IMR-90 (cell line): ENCODE results near the gene DENND1A. TPM values are rescaled to one million over a fixed set of nuclear protein-coding genes. Genes with fewer than 3 reads are reported as not detected.

Experiments
- ATAC-seq: fragments of 200-7000 bp; cut with Tn5 transposase; 2 replicates; pipeline ENCODE4 v1.9.1; 2020; ENCODE audit warnings: low read depth, mild to moderate bottlenecking, moderate library complexity
- BruUV-seq: library from RNA; stranded (reverse); fragments of 400-500 nt; replicated peaks from 2 replicates; lab custom pipeline; 2021; lab: Mats Ljungman, UMichigan
- CTCF ChIA-PET: fragments of 300-600 bp; formaldehyde crosslinking; extraction: SDS; loops from one replicate; lab custom pipeline; 2021; ENCODE audit warnings: antibody characterized with exemption; lab: Yijun Ruan, JAX
- POLR2A ChIA-PET: fragments of 300-600 bp; sonication (Branson Sonifier 250); formaldehyde crosslinking; loops from one replicate; lab custom pipeline; 2022; ENCODE audit warnings: antibody characterized with exemption; ENCODE audit not compliant: unreplicated experiment; lab: Charles Lee
- DNase-seq: peaks from one replicate; pipeline ENCODE4 v3.0.0; 2013
- H2AFZ ChIP-seq: replicated peaks from 2 replicates; pipeline ENCODE3; 2013; ENCODE audit warnings: low read length, mild to moderate bottlenecking; ENCODE audit not compliant: poor library complexity
- H2AK5ac ChIP-seq: 2 replicates; pipeline ENCODE4 v1.6.1; 2013; ENCODE audit warnings: low read depth, low read length, inconsistent platforms
- H2AK9ac ChIP-seq: replicated peaks from 2 replicates; pipeline ENCODE3; 2013; ENCODE audit warnings: mild to moderate bottlenecking, low read depth, low read length, moderate library complexity; ENCODE audit not compliant: poor library complexity
- H2BK120ac ChIP-seq: 2 replicates; pipeline ENCODE4 v1.6.1; 2013; ENCODE audit warnings: low read depth, low read length, inconsistent platforms
- H2BK15ac ChIP-seq: 3 replicates; pipeline ENCODE4 v1.6.1; 2013; ENCODE audit warnings: low read depth, low read length, inconsistent platforms
- H2BK20ac ChIP-seq: 2 replicates; pipeline ENCODE4 v1.6.1; 2013; ENCODE audit warnings: low read depth, mild to moderate bottlenecking, inconsistent platforms, low read length, moderate library complexity
- H2BK5ac ChIP-seq: 2 replicates; pipeline ENCODE4 v1.6.1; 2013; ENCODE audit warnings: mild to moderate bottlenecking, low read depth, low read length, inconsistent platforms; ENCODE audit not compliant: poor library complexity, severe bottlenecking
- H3K14ac ChIP-seq: replicated peaks from 2 replicates; pipeline ENCODE4 v1.6.1; 2013; ENCODE audit warnings: low read depth, low read length, inconsistent platforms
- H3K18ac ChIP-seq: 2 replicates; pipeline ENCODE4 v1.6.1; 2013; ENCODE audit warnings: low read depth, low read length, control low read depth
- H3K23ac ChIP-seq: 2 replicates; pipeline ENCODE4 v1.6.1; 2013; ENCODE audit warnings: low read depth, low read length, inconsistent platforms
- H3K27ac ChIP-seq: 2 replicates; pipeline ENCODE4 v1.5.1; 2013; ENCODE audit warnings: mild to moderate bottlenecking, control low read depth, low read length; ENCODE audit not compliant: insufficient read depth
- H3K27me3 ChIP-seq: 2 replicates; pipeline ENCODE4 v1.6.1; 2013; ENCODE audit warnings: low read length; ENCODE audit not compliant: control insufficient read depth, insufficient read depth
- H3K36me3 ChIP-seq: 2 replicates; pipeline ENCODE4 v1.6.1; 2013; ENCODE audit warnings: low read length, mixed read lengths; ENCODE audit not compliant: control insufficient read depth, insufficient read depth
- H3K4ac ChIP-seq: 2 replicates; pipeline ENCODE4 v1.6.1; 2013; ENCODE audit warnings: low read depth, low read length, inconsistent platforms
- H3K4me1 ChIP-seq: 2 replicates; pipeline ENCODE4 v1.6.1; 2013; ENCODE audit warnings: low read length, mixed read lengths; ENCODE audit not compliant: control insufficient read depth, insufficient read depth
- H3K4me2 ChIP-seq: 2 replicates; pipeline ENCODE4 v1.6.1; 2013; ENCODE audit warnings: low read depth, mild to moderate bottlenecking, control low read depth, low read length, moderate library complexity
- H3K4me3 ChIP-seq: 2 replicates; pipeline ENCODE4 v1.5.1; 2013; ENCODE audit warnings: low read depth, mild to moderate bottlenecking, control low read depth, low read length, moderate library complexity; ENCODE audit not compliant: insufficient read depth
- H3K56ac ChIP-seq: 2 replicates; pipeline ENCODE4 v1.6.1; 2013; ENCODE audit warnings: low read length, inconsistent platforms; ENCODE audit not compliant: insufficient read depth; ENCODE audit errors: extremely low read depth
- H3K79me1 ChIP-seq, 2 experiments: 2 replicates each; pipeline ENCODE4 v1.6.1; 2013; ENCODE audit warnings: low read length in 2 of 2, inconsistent platforms in 1 of 2, low read depth in 1 of 2
- H3K9ac ChIP-seq: 2 replicates; pipeline ENCODE4 v1.6.1; 2013; ENCODE audit warnings: low read depth, low read length, control low read depth
- H3K9me1 ChIP-seq: 2 replicates; pipeline ENCODE4 v1.6.1; 2013; ENCODE audit warnings: low read length, inconsistent platforms; ENCODE audit not compliant: insufficient read depth
- H3K9me3 ChIP-seq: 2 replicates; pipeline ENCODE4 v1.6.1; 2013; ENCODE audit warnings: low read length; ENCODE audit not compliant: control insufficient read depth, insufficient read depth
- H4K20me1 ChIP-seq: 2 replicates; pipeline ENCODE4 v1.6.1; 2013; ENCODE audit warnings: low read length, inconsistent platforms; ENCODE audit not compliant: insufficient read depth
- H4K5ac ChIP-seq: 2 replicates; pipeline ENCODE4 v1.6.1; 2013; ENCODE audit warnings: mild to moderate bottlenecking, low read depth, low read length, control low read depth
- H4K8ac ChIP-seq, 2 experiments: 2 replicates each; pipeline ENCODE4 v1.6.1; 2013; ENCODE audit warnings: low read depth in 2 of 2, low read length in 2 of 2, control low read depth in 1 of 2, inconsistent platforms in 1 of 2
- H4K91ac ChIP-seq: 2 replicates; pipeline ENCODE4 v1.6.1; 2013; ENCODE audit warnings: low read depth, low read length, inconsistent platforms; ENCODE audit not compliant: insufficient read depth
- FOS ChIP-seq: fragments of 150-350 bp; IDR thresholded peaks from 2 replicates; pipeline ENCODE4 v1.6.1; 2016; ENCODE audit warnings: low read depth, low read length
- NFE2L2 ChIP-seq: fragments of 150-350 bp; IDR thresholded peaks from 2 replicates; pipeline ENCODE4 v1.6.1; 2016; ENCODE audit warnings: low read depth, mild to moderate bottlenecking, low read length
- WGBS, 2 experiments: methylation state at CpG; one replicate each; pipeline versions ENCODE4 v1.1.5 to v1.1.7; 2013; ENCODE audit warnings: missing lambda C conversion rate in 2 of 2; ENCODE audit not compliant: insufficient read length in 1 of 2; ENCODE audit errors: extremely low coverage in 2 of 2; 5-methylcytosine and 5-hydroxymethylcytosine counted together
- dilution Hi-C: fragments of 300-500 bp; cut with HindIII; formaldehyde crosslinking; loops from one replicate; pipeline ENCODE4 v1.14.3; 2018; ENCODE audit warnings: low sequenced_read_pairs; ENCODE audit not compliant: unreplicated experiment
- in situ Hi-C: fragments of 300-500 bp; cut with MboI; formaldehyde crosslinking; loops from 3 replicates; pipeline ENCODE4 v1.14.3; 2019; ENCODE audit warnings: low sequenced_read_pairs, inconsistent platforms, mixed read lengths
- intact Hi-C: fragments of 100-400 bp; cut with micrococcal nuclease; formaldehyde crosslinking; loops from 2 replicates; pipeline ENCODE4 v1.10.0; 2022
- polyA plus RNA-seq, 3 experiments: library from polyadenylated mRNA; depleted of rRNA; stranded (reverse); fragments of >200 nt; gene quantifications; 2 replicates each; pipeline ENCODE4 v1.2.3, GENCODE V29; 2012; ENCODE audit warnings: low replicate concordance in 1 of 3
- total RNA-seq: library from RNA; depleted of rRNA; stranded (reverse); fragments of >200 nt; gene quantifications from 2 replicates; pipeline ENCODE4 v1.2.3, GENCODE V29; 2012
- TF ChIP-seq, protein P1 (sequence below): fragments of 150-350 bp; IDR thresholded peaks from 2 replicates; pipeline ENCODE4 v1.6.1; 2017; ENCODE audit warnings: mild to moderate bottlenecking, antibody characterized with exemption, low read length, low read depth
- TF ChIP-seq, protein P2 (sequence below): fragments of 150-350 bp; IDR thresholded peaks from 2 replicates; pipeline ENCODE4 v1.6.1; 2016; ENCODE audit warnings: low read depth, mild to moderate bottlenecking, low read length, moderate library complexity, borderline replicate concordance

Gene DENND1A
- total and polyA plus RNA-seq, 2 of the 4 experiments (the other 2 are of a cell fraction): 21.4 to 27.6 TPM

- H2BK20ac ChIP-seq: no peak overlapping the region
- no peak overlapping the region for H2AK5ac ChIP-seq
- no peaks in the 10 kb centered on the region; the same call in 1 of the 2 replicates for H3K4me1 ChIP-seq
- BruUV-seq: no TSS peak
- H3K27me3 ChIP-seq: no peaks in the 10 kb centered on the region
- no CpG with 5 or more reads among the region's 4 CpGs for WGBS, 2 experiments
- no peaks in the 10 kb centered on the region for H3K36me3 ChIP-seq
- H4K91ac ChIP-seq: no peak overlapping the region
- H2AFZ ChIP-seq: no peak overlapping the region
- H3K9me1 ChIP-seq: peaks cover 8% of the 10 kb centered on the region; the same call in 1 of the 2 replicates
- ChIA-PET CTCF (no interaction called here), POLR2A (no interaction called here)
- no peak overlapping the region for H3K9ac ChIP-seq
- TF ChIP-seq, protein P1, sequence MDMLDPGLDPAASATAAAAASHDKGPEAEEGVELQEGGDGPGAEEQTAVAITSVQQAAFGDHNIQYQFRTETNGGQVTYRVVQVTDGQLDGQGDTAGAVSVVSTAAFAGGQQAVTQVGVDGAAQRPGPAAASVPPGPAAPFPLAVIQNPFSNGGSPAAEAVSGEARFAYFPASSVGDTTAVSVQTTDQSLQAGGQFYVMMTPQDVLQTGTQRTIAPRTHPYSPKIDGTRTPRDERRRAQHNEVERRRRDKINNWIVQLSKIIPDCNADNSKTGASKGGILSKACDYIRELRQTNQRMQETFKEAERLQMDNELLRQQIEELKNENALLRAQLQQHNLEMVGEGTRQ: no peak
- TF ChIP-seq, protein P2, sequence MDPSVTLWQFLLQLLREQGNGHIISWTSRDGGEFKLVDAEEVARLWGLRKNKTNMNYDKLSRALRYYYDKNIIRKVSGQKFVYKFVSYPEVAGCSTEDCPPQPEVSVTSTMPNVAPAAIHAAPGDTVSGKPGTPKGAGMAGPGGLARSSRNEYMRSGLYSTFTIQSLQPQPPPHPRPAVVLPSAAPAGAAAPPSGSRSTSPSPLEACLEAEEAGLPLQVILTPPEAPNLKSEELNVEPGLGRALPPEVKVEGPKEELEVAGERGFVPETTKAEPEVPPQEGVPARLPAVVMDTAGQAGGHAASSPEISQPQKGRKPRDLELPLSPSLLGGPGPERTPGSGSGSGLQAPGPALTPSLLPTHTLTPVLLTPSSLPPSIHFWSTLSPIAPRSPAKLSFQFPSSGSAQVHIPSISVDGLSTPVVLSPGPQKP: no peak
- no peak for TF ChIP-seq NFE2L2
- peak; percentile 49; the same call in 1 of the 2 replicates for TF ChIP-seq FOS
- no peak overlapping the region for H2BK5ac ChIP-seq
- no peak overlapping the region for H3K14ac ChIP-seq
- H3K18ac ChIP-seq: no peak overlapping the region
- H3K56ac ChIP-seq: no peak overlapping the region
- intact Hi-C loops: no loop called here
- no peak overlapping the region for H4K5ac ChIP-seq
- no peak overlapping the region for H3K27ac ChIP-seq
- no peak overlapping the region for H2AK9ac ChIP-seq
- no peak overlapping the region for H3K4me3 ChIP-seq
- H3K9me3 ChIP-seq: no peaks in the 10 kb centered on the region
- no peak overlapping the region for H3K4ac ChIP-seq
- H3K23ac ChIP-seq: no peak overlapping the region
- in situ Hi-C loops: no loop called here
- peaks cover 28% of the 10 kb centered on the region for H4K20me1 ChIP-seq
- peak; percentile 95 for ATAC-seq
- H2BK15ac ChIP-seq: no peak overlapping the region
- no peak overlapping the region for H4K8ac ChIP-seq
- H3K4me2 ChIP-seq: peak overlapping the region; percentile 39
- H2BK120ac ChIP-seq: no peak overlapping the region
- dilution Hi-C loops: no loop called here
- peaks cover 23 to 39% of the 10 kb centered on the region in 2 experiments for H3K79me1 ChIP-seq
- peak; percentile 67 for DNase-seq
Observed at GRCh38 chr9:123893831-123894460, 36.0 kb downstream of the DENND1A start.
